Fibroblast of skin of right biceps (primary cell): ENCODE results near the gene EPG5.

Experiments
- DNase-seq: peaks from one replicate; pipeline ENCODE4 v3.0.0-alpha.2; 2013

The EPG5 gene

GRCh38 chr18:45967007-45967706, at the start of gene EPG5:
EPG5 (minus strand) TSS chr18:45967329; CDS start chr18:45967239, 90 bp downstream.
- peak; percentile 94 for DNase-seq

- DNase-seq = peak; percentile 3
Observed at GRCh38 chr18:46013484-46014189, 46.5 kb upstream of the EPG5 start.

GRCh38 chr18:46010676-46011075, 43.5 kb upstream of the EPG5 start:
- no peak for DNase-seq

- DNase-seq = no peak
Observed at GRCh38 chr18:46010050-46010449, 42.9 kb upstream of the EPG5 start.

GRCh38 chr18:46009125-46009840, 42.2 kb upstream of the EPG5 start:
- DNase-seq = no peak

GRCh38 chr18:46008531-46008930, 41.4 kb upstream of the EPG5 start:
- no peak for DNase-seq

- DNase-seq = no peak
Observed at GRCh38 chr18:46007165-46007564, 40.0 kb upstream of the EPG5 start.

- no peak for DNase-seq
Observed at GRCh38 chr18:46002934-46003333, 35.8 kb upstream of the EPG5 start.

GRCh38 chr18:46001892-46002291, 34.8 kb upstream of the EPG5 start:
- no peak for DNase-seq

GRCh38 chr18:46001074-46001473, 33.9 kb upstream of the EPG5 start:
- no peak for DNase-seq

GRCh38 chr18:45999536-45999935, 32.4 kb upstream of the EPG5 start:
- DNase-seq = no peak

- DNase-seq = no peak
Observed at GRCh38 chr18:45998244-45998643, 31.1 kb upstream of the EPG5 start.

GRCh38 chr18:45997700-45998151, 30.6 kb upstream of the EPG5 start:
- no peak for DNase-seq

- DNase-seq = no peak
Observed at GRCh38 chr18:45995461-45995860, 28.3 kb upstream of the EPG5 start.

GRCh38 chr18:45993438-45993837, 26.3 kb upstream of the EPG5 start:
- DNase-seq = peak; percentile 94

GRCh38 chr18:45992527-45992926, 25.4 kb upstream of the EPG5 start:
- peak; percentile 50 for DNase-seq

- DNase-seq = no peak
Observed at GRCh38 chr18:45991788-45992187, 24.7 kb upstream of the EPG5 start.

GRCh38 chr18:45984546-45985235, 17.6 kb upstream of the EPG5 start:
- no peak for DNase-seq

GRCh38 chr18:45981821-45982220, 14.7 kb upstream of the EPG5 start:
- no peak for DNase-seq

- DNase-seq = no peak
Observed at GRCh38 chr18:45980229-45980628, 13.1 kb upstream of the EPG5 start.

- no peak for DNase-seq
Observed at GRCh38 chr18:45978084-45978483, 11.0 kb upstream of the EPG5 start.

- DNase-seq = no peak
Observed at GRCh38 chr18:45976974-45977373, 9.8 kb upstream of the EPG5 start.

- DNase-seq = peak; percentile 15
Observed at GRCh38 chr18:45976566-45976965, 9.4 kb upstream of the EPG5 start.
